GM12878 (cell line): ENCODE measurements around the gene DTNA.

Source experiments
- BRCA1 ChIP-seq: IDR thresholded peaks from 2 replicates; pipeline ENCODE4 v1.6.1; 2011; ENCODE audit warnings: low read depth, low read length, improper control_type of control experiment
- CEBPB ChIP-seq, 2 experiments: fragments of 150-350 bp in 1 of 2; IDR thresholded peaks; 2 replicates each; pipeline ENCODE4 v1.6.1; 2012 to 2014; ENCODE audit warnings: low read depth in 2 of 2, low read length in 2 of 2, borderline replicate concordance in 1 of 2, inconsistent platforms in 1 of 2
- EGR1 ChIP-seq, 2 experiments: IDR thresholded peaks; 1 replicate in 1 of 2; 2 replicates in 1 of 2; pipeline ENCODE4 v1.6.1; 2011 to 2012; ENCODE audit warnings: low read depth in 2 of 2, low read length in 2 of 2, borderline replicate concordance in 1 of 2, mild to moderate bottlenecking in 1 of 2, moderate library complexity in 1 of 2
- MLLT1 ChIP-seq: fragments of 450-650 bp; IDR thresholded peaks from 2 replicates; pipeline ENCODE4 v1.6.1; 2016; ENCODE audit warnings: mild to moderate bottlenecking
- NFXL1 ChIP-seq: fragments of 450-650 bp; IDR thresholded peaks from 2 replicates; pipeline ENCODE4 v1.6.1; 2017; ENCODE audit warnings: antibody characterized with exemption, mild to moderate bottlenecking, borderline replicate concordance
- SUZ12 ChIP-seq: fragments of 200-600 bp; sonication (generic); IDR thresholded peaks from one replicate; pipeline ENCODE4 v1.6.1; 2018; ENCODE audit warnings: antibody characterized with exemption, mild to moderate bottlenecking; ENCODE audit not compliant: unreplicated experiment
- USF1 ChIP-seq: IDR thresholded peaks from 2 replicates; pipeline ENCODE4 v1.6.1; 2011; ENCODE audit warnings: borderline replicate concordance, low read depth, mild to moderate bottlenecking, moderate library complexity, mixed read lengths, low read length; ENCODE audit not compliant: insufficient read depth; ENCODE audit errors: extremely low read length

- TF ChIP-seq SUZ12 (no peak), USF1 (no peak), CEBPB (IDR thresholded peaks at IDR 0.05; ENCODE audit: borderline replicate concordance in 1 of 2, low read depth in 2 of 2, low read length in 2 of 2) (no peak), MLLT1 (no peak), EGR1 (IDR thresholded peaks at IDR 0.05; ENCODE audit: borderline replicate concordance in 1 of 2, low read depth in 2 of 2, low read length in 2 of 2) (no peak), NFXL1 (no peak), BRCA1 (no peak)
Measured at GRCh38 chr18:34872066-34872465, 162.0 kb downstream of the DTNA start.
